H9 (cell line): ENCODE data around the gene DNAJC5. TPM values are rescaled to one million over a fixed set of nuclear protein-coding genes. Genes with fewer than 3 reads are reported as not detected.

ENCODE experiments used
- DNase-seq: peaks from one replicate; pipeline ENCODE4 v3.0.0-alpha.2; 2017
- H2AFZ ChIP-seq: one replicate; pipeline ENCODE4 v1.6.1; 2013; ENCODE audit warnings: mild to moderate bottlenecking, low read length, control low read depth, moderate library complexity
- H2AK5ac ChIP-seq: 2 replicates; pipeline ENCODE4 v1.6.1; 2013; ENCODE audit warnings: low read length, control low read depth, mixed read lengths; ENCODE audit not compliant: insufficient read length
- H2BK120ac ChIP-seq: one replicate; pipeline ENCODE4 v1.6.1; 2013; ENCODE audit warnings: low read depth, mild to moderate bottlenecking, low read length, control low read depth, inconsistent platforms; ENCODE audit not compliant: poor library complexity, severe bottlenecking
- H2BK12ac ChIP-seq: 2 replicates; pipeline ENCODE4 v1.6.1; 2013; ENCODE audit warnings: low read length, control low read depth, mixed read lengths, low read depth; ENCODE audit not compliant: insufficient read length
- H2BK15ac ChIP-seq: 2 replicates; pipeline ENCODE4 v1.6.1; 2013; ENCODE audit warnings: low read depth, low read length, control low read depth
- H2BK20ac ChIP-seq: one replicate; pipeline ENCODE4 v1.6.1; 2013; ENCODE audit warnings: low read depth, mild to moderate bottlenecking, low read length, control low read depth, inconsistent platforms; ENCODE audit not compliant: poor library complexity, severe bottlenecking
- H2BK5ac ChIP-seq: 2 replicates; pipeline ENCODE4 v1.6.1; 2013; ENCODE audit warnings: low read length, control low read depth, mixed read lengths; ENCODE audit not compliant: insufficient read length
- H3K14ac ChIP-seq: 2 replicates; pipeline ENCODE4 v1.6.1; 2013; ENCODE audit warnings: low read length, control low read depth; ENCODE audit not compliant: insufficient read depth
- H3K18ac ChIP-seq: 2 replicates; pipeline ENCODE4 v1.6.1; 2013; ENCODE audit warnings: low read depth, mild to moderate bottlenecking, mixed read lengths, low read length, control low read depth; ENCODE audit not compliant: insufficient read length
- H3K23ac ChIP-seq: 2 replicates; pipeline ENCODE4 v1.6.1; 2013; ENCODE audit warnings: low read length, control low read depth, mixed read lengths, low read depth; ENCODE audit not compliant: insufficient read length
- H3K23me2 ChIP-seq: 2 replicates; pipeline ENCODE4 v1.6.1; 2013; ENCODE audit warnings: low read depth, mild to moderate bottlenecking, mixed read lengths, low read length, control low read depth; ENCODE audit not compliant: insufficient read length, poor library complexity, severe bottlenecking
- H3K27ac ChIP-seq: 2 replicates; pipeline ENCODE4 v1.5.1; 2013; ENCODE audit warnings: low read length, control low read depth, mixed read lengths, low read depth; ENCODE audit not compliant: insufficient read length
- H3K27me3 ChIP-seq: 2 replicates; pipeline ENCODE4 v1.6.1; 2013; ENCODE audit warnings: low read length, control low read depth, inconsistent platforms; ENCODE audit not compliant: insufficient read depth
- H3K4ac ChIP-seq: 2 replicates; pipeline ENCODE4 v1.6.1; 2013; ENCODE audit warnings: low read depth, mild to moderate bottlenecking, control low read depth, inconsistent platforms, low read length, moderate library complexity
- H3K4me1 ChIP-seq: 2 replicates; pipeline ENCODE4 v1.6.1; 2013; ENCODE audit warnings: low read length, control low read depth, inconsistent platforms; ENCODE audit not compliant: insufficient read depth
- H3K4me2 ChIP-seq: 2 replicates; pipeline ENCODE4 v1.6.1; 2013; ENCODE audit warnings: low read length, control low read depth, mixed read lengths; ENCODE audit not compliant: insufficient read length, insufficient read depth
- H3K56ac ChIP-seq: 2 replicates; pipeline ENCODE4 v1.6.1; 2013; ENCODE audit warnings: low read depth, mild to moderate bottlenecking, mixed read lengths, low read length, control low read depth; ENCODE audit not compliant: insufficient read length
- H3K79me1 ChIP-seq: 2 replicates; pipeline ENCODE4 v1.6.1; 2013; ENCODE audit warnings: low read depth, mild to moderate bottlenecking, moderate library complexity, low read length, control low read depth, inconsistent platforms; ENCODE audit not compliant: insufficient read depth, poor library complexity, severe bottlenecking
- H3K79me2 ChIP-seq: 2 replicates; pipeline ENCODE4 v1.6.1; 2013; ENCODE audit warnings: low read length, control low read depth, inconsistent platforms; ENCODE audit not compliant: insufficient read depth
- H3K9ac ChIP-seq: 2 replicates; pipeline ENCODE4 v1.6.1; 2013; ENCODE audit warnings: low read length, control low read depth, mixed read lengths; ENCODE audit not compliant: insufficient read length; ENCODE audit errors: extremely low read depth
- H3K9me3 ChIP-seq: one replicate; pipeline ENCODE4 v1.6.1; 2013; ENCODE audit warnings: low read depth, low read length, inconsistent platforms; ENCODE audit not compliant: control insufficient read depth
- H3T11ph ChIP-seq: one replicate; pipeline ENCODE4 v1.6.1; 2013; ENCODE audit warnings: mild to moderate bottlenecking, low read length, control low read depth, inconsistent platforms
- H4K20me1 ChIP-seq: one replicate; pipeline ENCODE4 v1.6.1; 2013; ENCODE audit not compliant: control insufficient read depth, insufficient read length, insufficient read depth
- H4K5ac ChIP-seq: 2 replicates; pipeline ENCODE4 v1.6.1; 2013; ENCODE audit warnings: low read depth, mild to moderate bottlenecking, mixed read lengths, low read length, control low read depth; ENCODE audit not compliant: insufficient read length
- H4K8ac ChIP-seq: replicated peaks from 2 replicates; pipeline ENCODE4 v1.6.1; 2013; ENCODE audit warnings: low read length, control low read depth, mixed read lengths, low read depth; ENCODE audit not compliant: insufficient read length
- H4K91ac ChIP-seq: 2 replicates; pipeline ENCODE4 v1.6.1; 2013; ENCODE audit warnings: low read depth, mild to moderate bottlenecking, moderate library complexity, mixed read lengths, low read length, control low read depth; ENCODE audit not compliant: insufficient read length
- H3K27ac Mint-ChIP-seq, 3 experiments: 2 replicates in 2 of 3; 3 replicates in 1 of 3; pipeline ENCODE4 v1.8.0; 2020 to 2021; ENCODE audit warnings: mixed read lengths in 3 of 3, mild to moderate bottlenecking in 1 of 3, moderate library complexity in 1 of 3
- H3K27me3 Mint-ChIP-seq: 2 replicates; pipeline ENCODE4 v1.8.0; 2021; ENCODE audit warnings: low read depth, mild to moderate bottlenecking, moderate library complexity, mixed read lengths
- H3K36me3 Mint-ChIP-seq, 3 experiments: 2 replicates in 2 of 3; 3 replicates in 1 of 3; pipeline ENCODE4 v1.8.0; 2020 to 2021; ENCODE audit warnings: low read depth in 3 of 3, mixed read lengths in 3 of 3; ENCODE audit not compliant: insufficient read depth in 1 of 3
- H3K4me1 Mint-ChIP-seq, 2 experiments: 2 replicates each; pipeline ENCODE4 v1.8.0; 2020; ENCODE audit warnings: mixed read lengths in 2 of 2
- H3K4me3 Mint-ChIP-seq, 2 experiments: 2 replicates in 1 of 2; 3 replicates in 1 of 2; pipeline ENCODE4 v1.8.0; 2020 to 2021; ENCODE audit warnings: mild to moderate bottlenecking in 2 of 2, mixed read lengths in 2 of 2, moderate library complexity in 1 of 2
- H3K9me3 Mint-ChIP-seq, 2 experiments: 2 replicates in 1 of 2; 3 replicates in 1 of 2; pipeline ENCODE4 v1.8.0; 2020; ENCODE audit warnings: mild to moderate bottlenecking in 2 of 2, mixed read lengths in 2 of 2, moderate library complexity in 1 of 2
- WGBS: extraction: QIAGEN DNeasy Blood & Tissue Kit; methylation state at CpG from one replicate; pipeline ENCODE4 v1.1.7; 2013; ENCODE audit warnings: missing lambda C conversion rate, low lambda C conversion rate, mixed read lengths; ENCODE audit not compliant: insufficient read length; ENCODE audit errors: extremely low coverage; 5-methylcytosine and 5-hydroxymethylcytosine counted together
- total RNA-seq: library from RNA; stranded (reverse); gene quantifications from 2 replicates; pipeline ENCODE4 v1.2.1, GENCODE V29; 2021
- TF ChIP-seq, protein P1 (sequence below): fragments of 200-600 bp; sonication (generic); conservative IDR thresholded peaks from 3 replicates; pipeline ENCODE4 v1.8.0; 2021; ENCODE audit warnings: antibody characterized with exemption, mild to moderate bottlenecking

The DNAJC5 gene
- total RNA-seq, 1 experiment from 2014 or later = 43.0 TPM

DNA sequence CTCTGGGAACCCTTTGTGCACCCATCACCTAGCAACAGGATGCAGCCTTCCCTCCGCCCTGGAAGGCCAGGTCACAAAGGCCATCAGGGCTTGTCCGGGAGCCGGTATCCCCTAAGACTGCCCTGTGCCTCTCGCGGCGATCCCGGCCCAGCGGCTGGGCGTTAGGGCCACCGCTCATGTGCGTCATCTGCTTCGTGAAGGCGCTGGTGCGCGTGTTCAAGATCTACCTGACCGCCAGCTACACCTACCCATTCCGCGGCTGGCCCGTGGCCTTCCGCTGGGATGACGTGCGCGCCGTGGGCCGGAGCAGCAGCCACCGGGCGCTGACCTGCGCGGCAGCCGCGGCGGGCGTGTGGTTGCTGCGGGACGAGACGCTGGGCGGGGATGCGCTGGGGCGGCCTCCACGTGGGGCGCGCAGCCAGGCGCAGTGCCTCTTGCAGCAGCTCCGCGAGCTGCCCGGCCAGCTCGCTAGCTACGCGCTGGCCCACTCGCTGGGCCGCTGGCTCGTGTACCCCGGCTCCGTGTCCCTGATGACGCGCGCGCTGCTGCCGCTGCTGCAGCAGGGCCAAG is 33.5 kb upstream of the DNAJC5 start, which contains the start of gene ABHD16B:
Gene ABHD16B (plus strand): TSS at position 134 of the 570 bp plus-strand sequence. CDS start 43 bp downstream, at position 177.
- H3K27ac Mint-ChIP-seq = peak within 1 kb of the TSS in 2 of 3 experiments; percentile 82 to 92; a peak in 3 of 7 replicates

More for the DNA sequence above, 33.5 kb upstream of the DNAJC5 start, which contains the start of gene ABHD16B:
- Mint-ChIP-seq H3K36me3 (peaks cover 0 to 14% (median 9%) of the 10 kb centered on the region in 3 experiments; a peak in 6 of 7 replicates), H3K9me3 (0 out of 5 replicates have a peak, but pooled peaks cover 0 to 2% of the 10 kb centered on the region in 2 experiments), H3K4me1 (peaks cover 35 to 51% of the 10 kb centered on the region in 2 experiments), H3K27me3 (no peaks in the 10 kb centered on the region; the same call in 1 of the 2 replicates), H3K4me3 (0 out of 5 replicates have a peak within 1 kb of the TSS, but pooled peaks of 1 of the 2 experiments have one; percentile 26)
- Histone ChIP-seq H3K9me3 (no peaks in the 10 kb centered on the region), H4K8ac (no peak within 1 kb of the TSS), H3K79me2 (peaks cover 2% of the 10 kb centered on the region; the same call in 1 of the 2 replicates), H3K56ac (no peak within 1 kb of the TSS), H3T11ph (no peak within 1 kb of the TSS), H2BK15ac (no peak within 1 kb of the TSS), H3K79me1 (no peaks in the 10 kb centered on the region), H3K27ac (no peak within 1 kb of the TSS), H2AK5ac (no peak within 1 kb of the TSS), H2BK12ac (no peak within 1 kb of the TSS), H2BK5ac (no peak within 1 kb of the TSS), H4K5ac (no peak within 1 kb of the TSS), H3K23ac (no peak within 1 kb of the TSS), H4K20me1 (no peaks in the 10 kb centered on the region), H2AFZ (no peak within 1 kb of the TSS), H3K4me1 (peaks cover 2% of the 10 kb centered on the region; the same call in 1 of the 2 replicates), H3K9ac (no peak within 1 kb of the TSS), H3K23me2 (peaks cover 3% of the 10 kb centered on the region), H3K4me2 (no peak within 1 kb of the TSS), H2BK120ac (no peak within 1 kb of the TSS), H3K27me3 (no peaks in the 10 kb centered on the region), H3K4ac (no peak within 1 kb of the TSS), H2BK20ac (no peak within 1 kb of the TSS), H4K91ac (no peak within 1 kb of the TSS), H3K18ac (no peak within 1 kb of the TSS), H3K14ac (no peak within 1 kb of the TSS)
- TF ChIP-seq, protein P1, sequence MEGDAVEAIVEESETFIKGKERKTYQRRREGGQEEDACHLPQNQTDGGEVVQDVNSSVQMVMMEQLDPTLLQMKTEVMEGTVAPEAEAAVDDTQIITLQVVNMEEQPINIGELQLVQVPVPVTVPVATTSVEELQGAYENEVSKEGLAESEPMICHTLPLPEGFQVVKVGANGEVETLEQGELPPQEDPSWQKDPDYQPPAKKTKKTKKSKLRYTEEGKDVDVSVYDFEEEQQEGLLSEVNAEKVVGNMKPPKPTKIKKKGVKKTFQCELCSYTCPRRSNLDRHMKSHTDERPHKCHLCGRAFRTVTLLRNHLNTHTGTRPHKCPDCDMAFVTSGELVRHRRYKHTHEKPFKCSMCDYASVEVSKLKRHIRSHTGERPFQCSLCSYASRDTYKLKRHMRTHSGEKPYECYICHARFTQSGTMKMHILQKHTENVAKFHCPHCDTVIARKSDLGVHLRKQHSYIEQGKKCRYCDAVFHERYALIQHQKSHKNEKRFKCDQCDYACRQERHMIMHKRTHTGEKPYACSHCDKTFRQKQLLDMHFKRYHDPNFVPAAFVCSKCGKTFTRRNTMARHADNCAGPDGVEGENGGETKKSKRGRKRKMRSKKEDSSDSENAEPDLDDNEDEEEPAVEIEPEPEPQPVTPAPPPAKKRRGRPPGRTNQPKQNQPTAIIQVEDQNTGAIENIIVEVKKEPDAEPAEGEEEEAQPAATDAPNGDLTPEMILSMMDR = no peak
- no peak for DNase-seq
- WGBS = no CpG with 5 or more reads among the region's 59 CpGs
